K562 (cell line): Measurements from ENCODE around the gene SPATA17. TPM values are rescaled to one million over a fixed set of nuclear protein-coding genes. Genes with fewer than 3 reads are reported as not detected.

Experiments
- ATAC-seq: fragments of 200-7000 bp; cut with Tn5 transposase; 3 replicates; pipeline ENCODE4 v1.9.1; 2020; ENCODE audit warnings: moderate library complexity
- BruUV-seq: library from RNA; stranded (reverse); fragments of 400-500 nt; replicated peaks from 2 replicates; lab custom pipeline; 2021; lab: Mats Ljungman, UMichigan
- CTCF ChIA-PET: fragments of 300-600 bp; formaldehyde crosslinking; extraction: SDS; loops from one replicate; lab custom pipeline; 2021; ENCODE audit warnings: low intra/inter-chr PET ratio; lab: Yijun Ruan, JAX
- POLR2A ChIA-PET: fragments of 300-600, 350-650 bp; sonication (Branson Sonifier 250); formaldehyde crosslinking; extraction: SDS; loops from one replicate; lab custom pipeline; 2021; ENCODE audit warnings: antibody characterized with exemption, inconsistent platforms; lab: Yijun Ruan, JAX
- DNase-seq, 4 experiments: peaks; one replicate each; pipeline versions ENCODE4 v3.0.0 to v3.0.0-alpha.2; 2011 to 2018; ENCODE audit warnings: low spot score in 3 of 4, mixed read lengths in 3 of 4; ENCODE audit errors: extremely low read depth in 1 of 4
- FAIRE-seq: peaks from 2 replicates; lab custom pipeline; 2011; peaks lifted over from hg19 to GRCh38; lab: Jason Lieb, UNC
- H2AFZ ChIP-seq: 2 replicates; pipeline ENCODE4 v1.6.0; 2011; ENCODE audit warnings: low read depth, low read length, control low read depth, inconsistent platforms
- H3K27ac ChIP-seq: fragments of 200-600 bp; 3 replicates; pipeline ENCODE4 v1.8.0; 2011; ENCODE audit warnings: low read depth, mild to moderate bottlenecking, control low read depth, inconsistent platforms, low read length, moderate library complexity, mixed read lengths; ENCODE audit errors: extremely low read depth
- H3K27me3 ChIP-seq, 2 experiments: fragments of 300-600 bp in 1 of 2; 2 replicates in 1 of 2; 3 replicates in 1 of 2; pipeline versions ENCODE4 v1.6.0 to v1.8.0; 2011; ENCODE audit warnings: inconsistent platforms in 2 of 2, low read length in 2 of 2, mild to moderate bottlenecking in 1 of 2, mixed read lengths in 1 of 2, moderate library complexity in 1 of 2; ENCODE audit not compliant: control insufficient read depth in 2 of 2, insufficient read depth in 2 of 2
- H3K36me3 ChIP-seq: fragments of 300-600 bp; 3 replicates; pipeline ENCODE4 v1.8.0; 2011; ENCODE audit warnings: mild to moderate bottlenecking, low read length, inconsistent platforms; ENCODE audit not compliant: control insufficient read depth, insufficient read depth
- H3K4me1 ChIP-seq, 2 experiments: fragments of 200-600 bp in 1 of 2; replicated peaks in 1 of 2; 2 replicates in 1 of 2; 3 replicates in 1 of 2; pipeline versions ENCODE4 v1.5.1 to v1.8.0; 2011; ENCODE audit warnings: inconsistent platforms in 2 of 2, low read length in 2 of 2, mild to moderate bottlenecking in 1 of 2, mixed read lengths in 1 of 2, moderate library complexity in 1 of 2; ENCODE audit not compliant: control insufficient read depth in 2 of 2, insufficient read depth in 2 of 2
- H3K4me2 ChIP-seq: 2 replicates; pipeline ENCODE4 v1.6.1; 2011; ENCODE audit warnings: low read length, control low read depth, inconsistent platforms, mixed read lengths; ENCODE audit not compliant: insufficient read depth
- H3K4me3 ChIP-seq: fragments of 200-600 bp; sonication (generic), shearing (Covaris generic); 2 replicates; pipeline ENCODE4 v1.5.1; 2016; ENCODE audit warnings: control low read depth, inconsistent platforms
- H3K79me2 ChIP-seq: fragments of 200-600 bp; 3 replicates; pipeline ENCODE4 v1.8.0; 2011; ENCODE audit warnings: low read length, inconsistent platforms; ENCODE audit not compliant: control insufficient read depth, insufficient read depth
- H3K9ac ChIP-seq, 2 experiments: 2 replicates each; pipeline versions ENCODE4 v1.6.0 to v1.6.1; 2011; ENCODE audit warnings: low read depth in 2 of 2, low read length in 2 of 2, control low read depth in 1 of 2, inconsistent platforms in 1 of 2, mild to moderate bottlenecking in 1 of 2, mixed read lengths in 1 of 2; ENCODE audit not compliant: insufficient read depth in 1 of 2
- H3K9me1 ChIP-seq: one replicate; pipeline ENCODE4 v1.6.0; 2011; ENCODE audit warnings: inconsistent platforms, mild to moderate bottlenecking, low read length, moderate library complexity; ENCODE audit not compliant: control insufficient read depth, insufficient read depth
- H3K9me3 ChIP-seq: replicated peaks from 2 replicates; pipeline ENCODE4 v1.5.1; 2011; ENCODE audit warnings: low read depth, low read length, inconsistent platforms; ENCODE audit not compliant: control insufficient read depth, insufficient read depth
- H4K20me1 ChIP-seq: replicated peaks from 2 replicates; pipeline ENCODE4 v1.6.1; 2011; ENCODE audit warnings: low read length, inconsistent platforms, mixed read lengths; ENCODE audit not compliant: control insufficient read depth, insufficient read depth
- CEBPZ ChIP-seq: fragments of 150-350 bp; IDR thresholded peaks from 2 replicates; pipeline ENCODE4 v1.6.1; 2014; ENCODE audit warnings: low read depth, mild to moderate bottlenecking, low read length, borderline replicate concordance
- CTBP1 ChIP-seq: fragments of 450-650 bp; IDR thresholded peaks from 2 replicates; pipeline ENCODE4 v1.6.1; 2016; ENCODE audit warnings: borderline replicate concordance
- E2F4 ChIP-seq: sonication (generic); formaldehyde crosslinking; IDR thresholded peaks from 2 replicates; pipeline ENCODE4 v1.8.0; 2022; ENCODE audit warnings: mild to moderate bottlenecking, low read depth, missing genetic modification reagents
- GTF2E2 ChIP-seq: fragments of 200-800 bp; sonication (Bioruptor generic); IDR thresholded peaks from 2 replicates; pipeline ENCODE4 v1.6.1; 2016; ENCODE audit warnings: missing genetic modification characterization, missing compliant biosample characterization
- KAT7 ChIP-seq: sonication (generic); formaldehyde crosslinking; IDR thresholded peaks from 2 replicates; pipeline ENCODE4 v1.8.0; 2022; ENCODE audit warnings: missing genetic modification reagents, mild to moderate bottlenecking, borderline replicate concordance
- MAX ChIP-seq: sonication (generic); formaldehyde crosslinking; IDR thresholded peaks from 2 replicates; pipeline ENCODE4 v1.9.0; 2022; ENCODE audit warnings: mild to moderate bottlenecking, missing genetic modification reagents
- NRF1 ChIP-seq, 2 experiments: fragments of 450-650 bp; IDR thresholded peaks in 1 of 2; conservative IDR thresholded peaks in 1 of 2; 2 replicates each; pipeline ENCODE4 v1.6.1; 2014; ENCODE audit warnings: mild to moderate bottlenecking in 2 of 2
- ZNF512 ChIP-seq: IDR thresholded peaks from 2 replicates; pipeline ENCODE4 v1.6.1; 2016; ENCODE audit warnings: missing genetic modification characterization, missing compliant biosample characterization
- ZNF561 ChIP-seq: fragments of 450-650 bp; formaldehyde crosslinking; conservative IDR thresholded peaks from 2 replicates; pipeline ENCODE4 v1.4.0; 2020; ENCODE audit warnings: mild to moderate bottlenecking, moderate library complexity
- ZNF79 ChIP-seq: fragments of 250-450 bp; sonication (Bioruptor Pico); IDR thresholded peaks from 2 replicates; pipeline ENCODE4 v1.4.0; 2020; ENCODE audit warnings: low read depth, mild to moderate bottlenecking, moderate library complexity
- ZZZ3 ChIP-seq: fragments of 450-650 bp; IDR thresholded peaks from 2 replicates; pipeline ENCODE4 v1.6.1; 2016; ENCODE audit warnings: antibody characterized with exemption, mild to moderate bottlenecking, moderate library complexity
- WGBS: fragments of 100-300 bp; shearing (Covaris generic); methylation state at CpG from one replicate; pipeline ENCODE4 v1.1.6; 2016; ENCODE audit warnings: low coverage, mixed read lengths; ENCODE audit not compliant: insufficient coverage; ENCODE audit errors: missing lambda C conversion rate; 5-methylcytosine and 5-hydroxymethylcytosine counted together
- in situ Hi-C: fragments of 300-500 bp; cut with MboI; formaldehyde crosslinking; loops from 4 replicates; pipeline ENCODE4 v1.15.0; 2018; ENCODE audit warnings: inconsistent platforms, mixed read lengths
- intact Hi-C: fragments of 100-400 bp; cut with micrococcal nuclease; formaldehyde crosslinking; loops from 2 replicates; pipeline ENCODE4 v1.14.2; 2022
- polyA plus RNA-seq, 8 experiments: library from polyadenylated mRNA; depleted of rRNA in 4 of 8; stranded (reverse) in 5 of 8; unstranded in 3 of 8; fragments of >200 nt; fragmentation: Nextera tagmentation in 2 of 8; fragmentation: Illumina TruSeq in 1 of 8; extraction: Ambion mirVana in 2 of 8; extraction: Trizol in 1 of 8; gene quantifications; 2 replicates each; pipeline versions ENCODE4 v1.2.1 to v1.2.3, GENCODE V29; 2011 to 2014; ENCODE audit warnings: inconsistent platforms in 1 of 8, missing spikeins in 1 of 8
- total RNA-seq, 7 experiments: library from RNA; depleted of rRNA in 6 of 7; stranded (reverse); fragments of >200 nt in 6 of 7; fragmentation: Illumina TruSeq in 2 of 7; extraction: Trizol in 2 of 7; gene quantifications; 2 replicates each; pipeline versions ENCODE4 v1.2.1 to v1.2.3, GENCODE V29; 2011 to 2021; ENCODE audit warnings: low replicate concordance in 1 of 7
- TF ChIP-seq, protein P1 (sequence below): fragments of 200-400 bp; formaldehyde crosslinking; IDR thresholded peaks from 2 replicates; pipeline ENCODE4 v1.6.1; 2017; ENCODE audit warnings: mild to moderate bottlenecking, low read depth, low read length, moderate library complexity

Gene SPATA17
- total and polyA plus RNA-seq, 9 of the 15 experiments (the other 6 are each of a cell fraction or from before 2014, with no cell fraction given): 0.04 to 0.11 TPM; not detected in 7

- TF ChIP-seq ZZZ3: no peak
- no peak for TF ChIP-seq GTF2E2 (tag)
Observed at GRCh38 chr1:217907504-217907903, 276.4 kb downstream of the SPATA17 start (continued).

DNA sequence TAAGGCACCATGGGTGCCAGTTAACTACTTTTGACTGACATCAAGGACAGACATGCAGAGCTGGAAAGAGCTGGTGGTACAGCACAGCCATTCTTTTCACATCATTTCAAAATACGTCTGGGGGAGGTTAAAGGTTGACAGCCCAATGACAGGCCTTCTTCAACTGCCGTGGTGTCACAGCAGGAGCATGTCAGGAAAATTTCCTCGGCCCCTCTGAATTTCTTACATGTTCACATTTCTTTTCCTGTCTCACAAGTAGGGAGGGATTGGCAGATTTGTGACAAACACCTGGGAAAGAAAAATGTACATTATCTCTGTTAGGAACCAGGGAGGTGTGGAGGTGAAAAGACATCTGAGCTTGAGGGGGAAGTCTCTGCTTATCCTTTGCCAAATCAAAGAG is 279.1 kb downstream of the SPATA17 start:
- H3K9ac ChIP-seq: no peak overlapping the region
- no peaks in the 10 kb centered on the region for H3K9me3 ChIP-seq
- H3K79me2 ChIP-seq: no peaks in the 10 kb centered on the region
- no peak for ATAC-seq
- DNase-seq: no peak
- FAIRE-seq: no peak
- H3K4me2 ChIP-seq: no peak overlapping the region
- H3K27ac ChIP-seq: no peak overlapping the region
- no peak overlapping the region for H2AFZ ChIP-seq
- no peaks in the 10 kb centered on the region for H3K4me1 ChIP-seq
- H3K9me1 ChIP-seq: no peaks in the 10 kb centered on the region
- H3K27me3 ChIP-seq: no peaks in the 10 kb centered on the region
- 0% methylated on average over 3 of the region's 3 CpGs for WGBS
- intact Hi-C loops (no loop called here), in situ Hi-C loops (no loop called here)
- no peaks in the 10 kb centered on the region for H3K36me3 ChIP-seq
- ChIA-PET POLR2A (no interaction called here), CTCF (no interaction called here)
- H4K20me1 ChIP-seq: no peaks in the 10 kb centered on the region
- BruUV-seq: no TSS peak
- no peak overlapping the region for H3K4me3 ChIP-seq
- no peak for TF ChIP-seq NRF1 (conservative IDR thresholded peaks at IDR 0.05 in 1 of 2, IDR thresholded peaks at IDR 0.05 in 1 of 2)
- TF ChIP-seq ZNF561 (CRISPR knock-in tag): no peak
- no peak for TF ChIP-seq KAT7 (CRISPR knock-in tag)
- no peak for TF ChIP-seq ZNF512
- TF ChIP-seq CEBPZ: no peak
- TF ChIP-seq E2F4 (CRISPR knock-in tag): no peak
- TF ChIP-seq CTBP1: no peak
- TF ChIP-seq, protein P1, sequence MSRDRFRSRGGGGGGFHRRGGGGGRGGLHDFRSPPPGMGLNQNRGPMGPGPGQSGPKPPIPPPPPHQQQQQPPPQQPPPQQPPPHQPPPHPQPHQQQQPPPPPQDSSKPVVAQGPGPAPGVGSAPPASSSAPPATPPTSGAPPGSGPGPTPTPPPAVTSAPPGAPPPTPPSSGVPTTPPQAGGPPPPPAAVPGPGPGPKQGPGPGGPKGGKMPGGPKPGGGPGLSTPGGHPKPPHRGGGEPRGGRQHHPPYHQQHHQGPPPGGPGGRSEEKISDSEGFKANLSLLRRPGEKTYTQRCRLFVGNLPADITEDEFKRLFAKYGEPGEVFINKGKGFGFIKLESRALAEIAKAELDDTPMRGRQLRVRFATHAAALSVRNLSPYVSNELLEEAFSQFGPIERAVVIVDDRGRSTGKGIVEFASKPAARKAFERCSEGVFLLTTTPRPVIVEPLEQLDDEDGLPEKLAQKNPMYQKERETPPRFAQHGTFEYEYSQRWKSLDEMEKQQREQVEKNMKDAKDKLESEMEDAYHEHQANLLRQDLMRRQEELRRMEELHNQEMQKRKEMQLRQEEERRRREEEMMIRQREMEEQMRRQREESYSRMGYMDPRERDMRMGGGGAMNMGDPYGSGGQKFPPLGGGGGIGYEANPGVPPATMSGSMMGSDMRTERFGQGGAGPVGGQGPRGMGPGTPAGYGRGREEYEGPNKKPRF: no peak
- no peak for TF ChIP-seq ZNF79 (CRISPR knock-in tag)
- TF ChIP-seq MAX (CRISPR knock-in tag): no peak
